Uterus (tissue), 2 donors: ENCODE data around the gene SECTM1.

Source experiments
- POLR2A ChIP-seq, 2 donors: fragments of 450-650 bp; IDR thresholded peaks; one replicate each; pipeline ENCODE4 v1.6.1; 2016; ENCODE audit warnings: antibody characterized with exemption in 2 of 2, mild to moderate bottlenecking in 1 of 2, moderate library complexity in 1 of 2
- TF ChIP-seq, protein P1 (sequence below), 4 experiments: fragments of 200-600 bp in 2 of 4; fragments of 450-650 bp in 2 of 4; sonication (generic) in 2 of 4; IDR thresholded peaks; one replicate each; pipeline ENCODE4 v1.5.1; 2016 to 2019; ENCODE audit warnings: antibody characterized with exemption in 4 of 4, mild to moderate bottlenecking in 2 of 4, moderate library complexity in 1 of 4

DNA sequence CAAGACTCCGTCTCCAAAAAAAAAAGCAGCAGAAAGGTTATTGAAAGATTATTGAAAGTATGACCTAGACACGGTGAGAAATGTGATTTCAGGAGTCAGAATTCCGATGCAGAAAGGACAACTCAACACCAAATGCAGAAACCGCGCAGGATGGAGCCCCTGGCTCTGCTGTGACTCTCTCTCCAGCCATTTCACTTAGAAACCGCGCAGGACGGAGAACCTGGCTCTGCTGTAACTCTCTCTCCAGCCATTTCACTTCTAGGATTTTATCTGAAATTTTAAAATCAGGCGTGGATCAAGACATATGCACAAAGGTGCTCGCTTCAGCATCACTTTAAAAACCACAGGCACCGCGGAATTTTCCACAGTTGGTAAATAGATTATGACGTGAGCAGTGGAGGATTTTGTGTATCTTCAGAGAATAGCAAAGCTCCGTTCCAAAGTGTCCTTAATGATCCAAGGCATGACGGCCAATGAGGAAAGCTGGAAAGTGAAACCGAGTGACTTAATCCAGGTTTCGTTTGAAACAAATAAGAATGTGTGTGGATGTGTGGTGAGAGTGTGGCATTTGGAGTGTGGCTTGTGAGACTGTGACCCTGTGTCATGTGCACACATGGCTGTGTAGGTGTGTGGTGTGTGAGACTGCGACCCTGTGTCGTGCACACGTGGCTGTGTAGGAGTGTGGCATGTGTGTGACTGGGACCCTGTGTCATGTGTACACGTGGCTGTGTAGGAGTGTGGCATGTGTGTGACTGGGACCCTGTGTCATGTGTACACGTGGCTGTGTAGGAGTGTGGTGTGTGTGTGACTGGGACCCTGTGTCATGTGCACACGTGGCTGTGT, 47.5 kb upstream of the SECTM1 start:
- TF ChIP-seq, protein P1, sequence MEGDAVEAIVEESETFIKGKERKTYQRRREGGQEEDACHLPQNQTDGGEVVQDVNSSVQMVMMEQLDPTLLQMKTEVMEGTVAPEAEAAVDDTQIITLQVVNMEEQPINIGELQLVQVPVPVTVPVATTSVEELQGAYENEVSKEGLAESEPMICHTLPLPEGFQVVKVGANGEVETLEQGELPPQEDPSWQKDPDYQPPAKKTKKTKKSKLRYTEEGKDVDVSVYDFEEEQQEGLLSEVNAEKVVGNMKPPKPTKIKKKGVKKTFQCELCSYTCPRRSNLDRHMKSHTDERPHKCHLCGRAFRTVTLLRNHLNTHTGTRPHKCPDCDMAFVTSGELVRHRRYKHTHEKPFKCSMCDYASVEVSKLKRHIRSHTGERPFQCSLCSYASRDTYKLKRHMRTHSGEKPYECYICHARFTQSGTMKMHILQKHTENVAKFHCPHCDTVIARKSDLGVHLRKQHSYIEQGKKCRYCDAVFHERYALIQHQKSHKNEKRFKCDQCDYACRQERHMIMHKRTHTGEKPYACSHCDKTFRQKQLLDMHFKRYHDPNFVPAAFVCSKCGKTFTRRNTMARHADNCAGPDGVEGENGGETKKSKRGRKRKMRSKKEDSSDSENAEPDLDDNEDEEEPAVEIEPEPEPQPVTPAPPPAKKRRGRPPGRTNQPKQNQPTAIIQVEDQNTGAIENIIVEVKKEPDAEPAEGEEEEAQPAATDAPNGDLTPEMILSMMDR (IDR thresholded peaks at IDR 0.05), result no peak
- TF ChIP-seq POLR2A (IDR thresholded peaks at IDR 0.05), result no peak
